SK-N-SH treated with all-trans-retinoic acid at 6 μM for 48 hours (cell line): ENCODE measurements around the gene PSG7.
"Not testable (repeated sequence)": the region's sequence is repeated elsewhere in the genome, so short reads cannot be mapped to it uniquely, and the experiment has no call there.

Experiments used
- ATAC-seq: fragments of 200-7000 bp; cut with Tn5 transposase; 3 replicates; pipeline ENCODE4 v1.9.1; 2020; ENCODE audit warnings: mild to moderate bottlenecking, moderate library complexity
- ARNTL ChIP-seq: fragments of 450-650 bp; formaldehyde crosslinking; IDR thresholded peaks from 2 replicates; pipeline ENCODE4 v1.5.0; 2020; ENCODE audit warnings: low read depth, mild to moderate bottlenecking, moderate library complexity, borderline replicate concordance
- BACH2 ChIP-seq: fragments of 250-450 bp; sonication (Bioruptor Pico); IDR thresholded peaks from 2 replicates; pipeline ENCODE4 v1.9.0; 2021; ENCODE audit warnings: mild to moderate bottlenecking, borderline replicate concordance
- CSDC2 ChIP-seq: fragments of 250-450 bp; sonication (Bioruptor Pico); IDR thresholded peaks from 2 replicates; pipeline ENCODE4 v1.5.0; 2020; ENCODE audit warnings: mild to moderate bottlenecking, moderate library complexity
- ESRRG ChIP-seq: fragments of 250-450 bp; sonication (Bioruptor Pico); IDR thresholded peaks from 2 replicates; pipeline ENCODE4 v1.6.1; 2021; ENCODE audit warnings: mild to moderate bottlenecking
- GLIS3 ChIP-seq: fragments of 250-450 bp; sonication (Bioruptor Pico); IDR thresholded peaks from 2 replicates; pipeline ENCODE4 v1.5.0; 2020; ENCODE audit warnings: mild to moderate bottlenecking, moderate library complexity
- ISL1 ChIP-seq: fragments of 250-450 bp; sonication (Bioruptor Pico); IDR thresholded peaks from 2 replicates; pipeline ENCODE4 v2.1.2; 2022; ENCODE audit warnings: mild to moderate bottlenecking, moderate library complexity
- OSR1 ChIP-seq: fragments of 250-450 bp; sonication (Bioruptor Pico); IDR thresholded peaks from 2 replicates; pipeline ENCODE4 v1.8.0; 2022; ENCODE audit warnings: moderate library complexity, mild to moderate bottlenecking, inconsistent platforms
- PPARA ChIP-seq: fragments of 250-450 bp; sonication (Bioruptor Pico); IDR thresholded peaks from 2 replicates; pipeline ENCODE4 v1.5.0; 2020; ENCODE audit warnings: mild to moderate bottlenecking, borderline replicate concordance
- RARB ChIP-seq: fragments of 250-450 bp; sonication (Bioruptor Pico); IDR thresholded peaks from 2 replicates; pipeline ENCODE4 v1.8.0; 2021; ENCODE audit warnings: mild to moderate bottlenecking, moderate library complexity
- SNAI2 ChIP-seq: fragments of 250-450 bp; sonication (Bioruptor Pico); IDR thresholded peaks from 2 replicates; pipeline ENCODE4 v1.5.0; 2020; ENCODE audit warnings: mild to moderate bottlenecking, moderate library complexity
- ZC3H10 ChIP-seq: fragments of 250-450 bp; sonication (Bioruptor Pico); IDR thresholded peaks from 2 replicates; pipeline ENCODE4 v1.5.1; 2021; ENCODE audit warnings: mild to moderate bottlenecking, moderate library complexity
- ZFP3 ChIP-seq: fragments of 250-450 bp; sonication (Bioruptor Pico); IDR thresholded peaks from 2 replicates; pipeline ENCODE4 v1.5.0; 2020; ENCODE audit warnings: mild to moderate bottlenecking, moderate library complexity
- ZFP30 ChIP-seq: fragments of 450-650 bp; formaldehyde crosslinking; IDR thresholded peaks from 2 replicates; pipeline ENCODE4 v1.5.0; 2022; ENCODE audit warnings: mild to moderate bottlenecking, moderate library complexity
- ZNF565 ChIP-seq: fragments of 450-650 bp; formaldehyde crosslinking; conservative IDR thresholded peaks from 2 replicates; pipeline ENCODE4 v1.5.0; 2020; ENCODE audit warnings: low read depth, mild to moderate bottlenecking, moderate library complexity
- ZNF8 ChIP-seq: fragments of 450-650 bp; formaldehyde crosslinking; IDR thresholded peaks from 2 replicates; pipeline ENCODE4 v1.5.0; 2020; ENCODE audit warnings: mild to moderate bottlenecking, moderate library complexity
- TF ChIP-seq, protein P1 (sequence below): fragments of 250-450 bp; sonication (Bioruptor Pico); IDR thresholded peaks from 2 replicates; pipeline ENCODE4 v1.5.0; 2020; ENCODE audit warnings: mild to moderate bottlenecking, moderate library complexity
- TF ChIP-seq, protein P2 (sequence below): fragments of 250-450 bp; sonication (Bioruptor Pico); IDR thresholded peaks from 2 replicates; pipeline ENCODE4 v1.8.0; 2020; ENCODE audit warnings: mild to moderate bottlenecking, moderate library complexity, borderline replicate concordance
- TF ChIP-seq, protein P3 (sequence below): fragments of 250-450 bp; sonication (Bioruptor Pico); IDR thresholded peaks from 2 replicates; pipeline ENCODE4 v1.8.0; 2021; ENCODE audit warnings: low read depth, mild to moderate bottlenecking, moderate library complexity, borderline replicate concordance

Gene PSG7

GRCh38 chr19:42926781-42927180, 10.2 kb downstream of the PSG7 start:
- ATAC-seq: no peak
- TF ChIP-seq SNAI2 (no peak), ISL1 (CRISPR knock-in tag) (no peak), ARNTL (CRISPR knock-in tag) (no peak), BACH2 (CRISPR knock-in tag) (no peak), ZC3H10 (no peak), ZNF565 (CRISPR knock-in tag) (no peak), OSR1 (CRISPR knock-in tag) (no peak), ZNF8 (no peak)
- TF ChIP-seq, protein P1, sequence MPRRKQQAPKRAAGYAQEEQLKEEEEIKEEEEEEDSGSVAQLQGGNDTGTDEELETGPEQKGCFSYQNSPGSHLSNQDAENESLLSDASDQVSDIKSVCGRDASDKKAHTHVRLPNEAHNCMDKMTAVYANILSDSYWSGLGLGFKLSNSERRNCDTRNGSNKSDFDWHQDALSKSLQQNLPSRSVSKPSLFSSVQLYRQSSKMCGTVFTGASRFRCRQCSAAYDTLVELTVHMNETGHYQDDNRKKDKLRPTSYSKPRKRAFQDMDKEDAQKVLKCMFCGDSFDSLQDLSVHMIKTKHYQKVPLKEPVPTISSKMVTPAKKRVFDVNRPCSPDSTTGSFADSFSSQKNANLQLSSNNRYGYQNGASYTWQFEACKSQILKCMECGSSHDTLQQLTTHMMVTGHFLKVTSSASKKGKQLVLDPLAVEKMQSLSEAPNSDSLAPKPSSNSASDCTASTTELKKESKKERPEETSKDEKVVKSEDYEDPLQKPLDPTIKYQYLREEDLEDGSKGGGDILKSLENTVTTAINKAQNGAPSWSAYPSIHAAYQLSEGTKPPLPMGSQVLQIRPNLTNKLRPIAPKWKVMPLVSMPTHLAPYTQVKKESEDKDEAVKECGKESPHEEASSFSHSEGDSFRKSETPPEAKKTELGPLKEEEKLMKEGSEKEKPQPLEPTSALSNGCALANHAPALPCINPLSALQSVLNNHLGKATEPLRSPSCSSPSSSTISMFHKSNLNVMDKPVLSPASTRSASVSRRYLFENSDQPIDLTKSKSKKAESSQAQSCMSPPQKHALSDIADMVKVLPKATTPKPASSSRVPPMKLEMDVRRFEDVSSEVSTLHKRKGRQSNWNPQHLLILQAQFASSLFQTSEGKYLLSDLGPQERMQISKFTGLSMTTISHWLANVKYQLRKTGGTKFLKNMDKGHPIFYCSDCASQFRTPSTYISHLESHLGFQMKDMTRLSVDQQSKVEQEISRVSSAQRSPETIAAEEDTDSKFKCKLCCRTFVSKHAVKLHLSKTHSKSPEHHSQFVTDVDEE: no peak
- TF ChIP-seq, protein P2, sequence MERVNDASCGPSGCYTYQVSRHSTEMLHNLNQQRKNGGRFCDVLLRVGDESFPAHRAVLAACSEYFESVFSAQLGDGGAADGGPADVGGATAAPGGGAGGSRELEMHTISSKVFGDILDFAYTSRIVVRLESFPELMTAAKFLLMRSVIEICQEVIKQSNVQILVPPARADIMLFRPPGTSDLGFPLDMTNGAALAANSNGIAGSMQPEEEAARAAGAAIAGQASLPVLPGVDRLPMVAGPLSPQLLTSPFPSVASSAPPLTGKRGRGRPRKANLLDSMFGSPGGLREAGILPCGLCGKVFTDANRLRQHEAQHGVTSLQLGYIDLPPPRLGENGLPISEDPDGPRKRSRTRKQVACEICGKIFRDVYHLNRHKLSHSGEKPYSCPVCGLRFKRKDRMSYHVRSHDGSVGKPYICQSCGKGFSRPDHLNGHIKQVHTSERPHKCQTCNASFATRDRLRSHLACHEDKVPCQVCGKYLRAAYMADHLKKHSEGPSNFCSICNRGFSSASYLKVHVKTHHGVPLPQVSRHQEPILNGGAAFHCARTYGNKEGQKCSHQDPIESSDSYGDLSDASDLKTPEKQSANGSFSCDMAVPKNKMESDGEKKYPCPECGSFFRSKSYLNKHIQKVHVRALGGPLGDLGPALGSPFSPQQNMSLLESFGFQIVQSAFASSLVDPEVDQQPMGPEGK (CRISPR knock-in tag): no peak

DNA sequence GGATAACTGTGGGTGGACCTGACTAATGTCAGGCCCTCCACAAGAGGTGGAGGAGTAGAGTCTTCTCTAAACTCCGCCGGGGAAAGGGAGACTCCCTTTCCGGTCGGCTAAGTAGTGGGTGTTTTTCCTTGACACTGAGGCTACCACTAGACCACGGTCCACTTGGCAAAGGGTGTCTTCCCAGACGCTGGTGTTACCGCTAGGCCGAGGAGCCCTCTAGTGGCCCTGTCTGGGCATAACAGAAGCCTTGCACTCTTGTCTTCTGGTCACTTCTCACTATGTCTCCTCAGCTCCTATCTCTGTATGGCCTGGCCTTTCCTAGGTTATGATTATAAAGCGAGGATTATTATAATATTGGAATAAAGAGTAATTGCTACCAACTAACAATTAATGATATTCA, 13.9 kb downstream of the PSG7 start:
- not testable (repeated sequence) for ATAC-seq

- not testable (repeated sequence) for ATAC-seq
These were observed 16.0 kb downstream of the PSG7 start for GRCh38 chr19:42920971-42921370.

DNA sequence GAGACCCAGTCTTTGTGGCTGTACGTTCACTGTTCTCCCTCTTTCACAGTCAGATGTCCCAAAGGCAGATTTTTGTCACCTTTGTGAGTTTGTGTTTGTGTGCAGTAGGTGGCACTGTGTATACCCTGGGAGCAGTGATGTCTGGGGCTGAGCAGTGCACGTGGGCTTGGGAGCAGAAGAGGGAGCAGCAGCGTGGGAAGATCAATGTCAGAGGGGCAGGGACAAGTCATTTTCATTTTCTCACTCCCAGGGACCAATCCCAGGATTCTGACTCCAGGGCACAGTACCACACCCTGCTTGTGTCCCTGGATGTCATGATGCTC, 17.3 kb downstream of the PSG7 start:
- TF ChIP-seq ZFP30 (CRISPR knock-in tag) (no peak), PPARA (CRISPR knock-in tag) (no peak), GLIS3 (CRISPR knock-in tag) (no peak), ZNF8 (no peak), ESRRG (no peak), BACH2 (CRISPR knock-in tag) (no peak), ZFP3 (CRISPR knock-in tag) (no peak), OSR1 (CRISPR knock-in tag) (no peak), RARB (CRISPR knock-in tag) (no peak), CSDC2 (CRISPR knock-in tag) (no peak)
- TF ChIP-seq, protein P3, sequence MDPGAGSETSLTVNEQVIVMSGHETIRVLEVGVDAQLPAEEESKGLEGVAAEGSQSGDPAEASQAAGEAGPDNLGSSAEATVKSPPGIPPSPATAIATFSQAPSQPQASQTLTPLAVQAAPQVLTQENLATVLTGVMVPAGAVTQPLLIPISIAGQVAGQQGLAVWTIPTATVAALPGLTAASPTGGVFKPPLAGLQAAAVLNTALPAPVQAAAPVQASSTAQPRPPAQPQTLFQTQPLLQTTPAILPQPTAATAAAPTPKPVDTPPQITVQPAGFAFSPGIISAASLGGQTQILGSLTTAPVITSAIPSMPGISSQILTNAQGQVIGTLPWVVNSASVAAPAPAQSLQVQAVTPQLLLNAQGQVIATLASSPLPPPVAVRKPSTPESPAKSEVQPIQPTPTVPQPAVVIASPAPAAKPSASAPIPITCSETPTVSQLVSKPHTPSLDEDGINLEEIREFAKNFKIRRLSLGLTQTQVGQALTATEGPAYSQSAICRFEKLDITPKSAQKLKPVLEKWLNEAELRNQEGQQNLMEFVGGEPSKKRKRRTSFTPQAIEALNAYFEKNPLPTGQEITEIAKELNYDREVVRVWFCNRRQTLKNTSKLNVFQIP (CRISPR knock-in tag): no peak
- TF ChIP-seq, protein P2 (CRISPR knock-in tag): no peak

GRCh38 chr19:42919070-42919756, 17.8 kb downstream of the PSG7 start:
- not testable (repeated sequence) for ATAC-seq

More for the DNA sequence above, 17.3 kb downstream of the PSG7 start:
- no peak for ATAC-seq

DNA sequence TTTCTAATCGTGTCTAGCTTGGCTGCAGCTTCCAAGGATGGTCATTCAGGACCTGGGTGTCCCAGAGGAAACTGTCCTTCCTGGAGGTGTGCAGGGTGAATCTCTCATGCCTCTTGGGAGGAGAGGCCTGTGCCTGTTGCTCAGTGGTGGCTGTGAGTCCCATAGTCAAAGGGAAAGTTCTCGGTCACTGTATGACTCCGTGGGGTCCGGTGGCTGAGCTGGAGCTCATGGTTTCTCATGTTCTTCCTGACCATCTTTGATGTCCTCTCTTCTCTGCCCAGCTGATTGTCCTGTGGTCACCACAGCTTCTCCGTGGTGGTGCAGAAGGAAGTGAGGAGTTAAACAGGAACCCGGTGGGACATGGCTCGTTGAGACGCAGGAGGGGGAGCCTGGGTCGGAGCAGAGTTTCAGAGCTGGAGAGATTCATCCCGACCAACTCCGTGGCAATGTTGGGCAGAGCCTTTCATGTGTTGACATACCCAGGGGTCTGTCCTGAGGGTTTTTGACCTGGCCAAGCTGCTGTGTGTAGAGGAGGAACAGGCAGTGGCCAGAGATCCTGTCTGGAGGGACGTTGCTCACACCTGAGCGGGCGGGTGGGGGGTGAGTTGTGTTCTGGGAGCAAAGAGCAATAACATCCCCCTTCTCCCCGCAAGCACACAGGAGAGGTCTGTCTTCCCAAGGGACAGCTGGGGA, 18.5 kb downstream of the PSG7 start:
- not testable (repeated sequence) for ATAC-seq

- not testable (repeated sequence) for ATAC-seq
These were observed 19.4 kb downstream of the PSG7 start, which contains the start of gene PSG6 for GRCh38 chr19:42917634-42918033. TSS of gene PSG6 (minus strand) at chr19:42917894. CDS start at chr19:42917792, 102 bp downstream.

DNA sequence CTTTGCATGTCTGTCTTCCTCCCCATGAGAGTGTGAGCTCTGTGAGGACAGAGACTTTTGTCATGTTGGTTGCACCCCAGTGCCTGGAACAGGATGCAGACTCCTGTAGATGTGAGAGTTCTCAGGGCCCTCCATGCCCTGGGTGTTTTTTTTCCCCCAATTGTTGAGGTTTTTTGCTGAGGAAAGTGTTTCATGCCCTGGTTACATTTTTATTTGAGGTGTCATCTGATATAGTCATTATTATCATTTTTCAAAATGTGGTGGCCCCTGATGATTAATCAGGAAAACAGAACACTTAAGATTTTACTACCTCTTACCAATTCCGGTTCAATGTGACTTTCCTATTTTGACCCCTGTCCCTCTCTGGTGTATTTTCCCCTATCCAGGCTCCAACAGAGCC, 20.1 kb downstream of the PSG7 start:
- not testable (repeated sequence) for ATAC-seq

- not testable (repeated sequence) for ATAC-seq
These were observed 23.5 kb downstream of the PSG7 start for GRCh38 chr19:42913516-42913915.

DNA sequence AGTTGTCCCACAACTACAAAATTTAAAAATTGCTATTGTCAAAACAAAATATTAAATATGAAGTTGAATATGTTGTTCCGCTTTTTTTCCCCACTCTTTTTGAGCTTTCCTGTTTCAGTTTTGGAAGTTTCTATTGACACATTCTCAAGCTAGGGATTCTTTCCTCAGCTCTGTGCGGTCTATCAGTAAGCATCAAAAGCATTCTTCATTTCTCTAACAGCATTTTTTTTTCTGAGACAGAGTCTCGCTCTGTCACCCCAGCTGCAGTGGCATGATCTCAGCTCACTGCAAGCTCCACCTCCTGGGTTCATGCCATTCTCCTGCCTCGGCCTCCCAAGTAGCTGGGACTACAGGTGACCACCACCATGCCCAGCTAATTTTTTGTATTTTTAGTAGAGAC, 24.1 kb downstream of the PSG7 start:
- not testable (repeated sequence) for ATAC-seq
